Measurements from ENCODE around the gene PNPLA5. TPM values are rescaled to one million over a fixed set of nuclear protein-coding genes. Genes with fewer than 3 reads are reported as not detected.

Gene PNPLA5
- total RNA-seq, 1 experiment from 2014 or later: 5.3 TPM

GRCh38 chr22:43897751-43898261 is 6.0 kb upstream of the PNPLA5 start (continued):
- TF ChIP-seq ARID4B (CRISPR knock-in tag; IDR thresholded peaks at IDR 0.05; ENCODE audit: borderline replicate concordance): no peak
- TF ChIP-seq, protein P1, sequence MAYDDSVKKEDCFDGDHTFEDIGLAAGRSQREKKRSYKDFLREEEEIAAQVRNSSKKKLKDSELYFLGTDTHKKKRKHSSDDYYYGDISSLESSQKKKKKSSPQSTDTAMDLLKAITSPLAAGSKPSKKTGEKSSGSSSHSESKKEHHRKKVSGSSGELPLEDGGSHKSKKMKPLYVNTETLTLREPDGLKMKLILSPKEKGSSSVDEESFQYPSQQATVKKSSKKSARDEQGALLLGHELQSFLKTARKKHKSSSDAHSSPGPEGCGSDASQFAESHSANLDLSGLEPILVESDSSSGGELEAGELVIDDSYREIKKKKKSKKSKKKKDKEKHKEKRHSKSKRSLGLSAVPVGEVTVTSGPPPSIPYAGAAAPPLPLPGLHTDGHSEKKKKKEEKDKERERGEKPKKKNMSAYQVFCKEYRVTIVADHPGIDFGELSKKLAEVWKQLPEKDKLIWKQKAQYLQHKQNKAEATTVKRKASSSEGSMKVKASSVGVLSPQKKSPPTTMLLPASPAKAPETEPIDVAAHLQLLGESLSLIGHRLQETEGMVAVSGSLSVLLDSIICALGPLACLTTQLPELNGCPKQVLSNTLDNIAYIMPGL (CRISPR knock-in tag; IDR thresholded peaks at IDR 0.05): no peak
- TF ChIP-seq, protein P2, sequence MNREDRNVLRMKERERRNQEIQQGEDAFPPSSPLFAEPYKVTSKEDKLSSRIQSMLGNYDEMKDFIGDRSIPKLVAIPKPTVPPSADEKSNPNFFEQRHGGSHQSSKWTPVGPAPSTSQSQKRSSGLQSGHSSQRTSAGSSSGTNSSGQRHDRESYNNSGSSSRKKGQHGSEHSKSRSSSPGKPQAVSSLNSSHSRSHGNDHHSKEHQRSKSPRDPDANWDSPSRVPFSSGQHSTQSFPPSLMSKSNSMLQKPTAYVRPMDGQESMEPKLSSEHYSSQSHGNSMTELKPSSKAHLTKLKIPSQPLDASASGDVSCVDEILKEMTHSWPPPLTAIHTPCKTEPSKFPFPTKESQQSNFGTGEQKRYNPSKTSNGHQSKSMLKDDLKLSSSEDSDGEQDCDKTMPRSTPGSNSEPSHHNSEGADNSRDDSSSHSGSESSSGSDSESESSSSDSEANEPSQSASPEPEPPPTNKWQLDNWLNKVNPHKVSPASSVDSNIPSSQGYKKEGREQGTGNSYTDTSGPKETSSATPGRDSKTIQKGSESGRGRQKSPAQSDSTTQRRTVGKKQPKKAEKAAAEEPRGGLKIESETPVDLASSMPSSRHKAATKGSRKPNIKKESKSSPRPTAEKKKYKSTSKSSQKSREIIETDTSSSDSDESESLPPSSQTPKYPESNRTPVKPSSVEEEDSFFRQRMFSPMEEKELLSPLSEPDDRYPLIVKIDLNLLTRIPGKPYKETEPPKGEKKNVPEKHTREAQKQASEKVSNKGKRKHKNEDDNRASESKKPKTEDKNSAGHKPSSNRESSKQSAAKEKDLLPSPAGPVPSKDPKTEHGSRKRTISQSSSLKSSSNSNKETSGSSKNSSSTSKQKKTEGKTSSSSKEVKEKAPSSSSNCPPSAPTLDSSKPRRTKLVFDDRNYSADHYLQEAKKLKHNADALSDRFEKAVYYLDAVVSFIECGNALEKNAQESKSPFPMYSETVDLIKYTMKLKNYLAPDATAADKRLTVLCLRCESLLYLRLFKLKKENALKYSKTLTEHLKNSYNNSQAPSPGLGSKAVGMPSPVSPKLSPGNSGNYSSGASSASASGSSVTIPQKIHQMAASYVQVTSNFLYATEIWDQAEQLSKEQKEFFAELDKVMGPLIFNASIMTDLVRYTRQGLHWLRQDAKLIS (CRISPR knock-in tag; IDR thresholded peaks at IDR 0.05; ENCODE audit: borderline replicate concordance): no peak
- TF ChIP-seq ZSCAN18 (CRISPR knock-in tag; IDR thresholded peaks at IDR 0.05): no peak

GRCh38 chr22:43895986-43896645 is 4.3 kb upstream of the PNPLA5 start:
- 0 out of 2 replicates have a peak, but pooled peaks have one; percentile 33 for TF ChIP-seq USF2 (CRISPR knock-in tag; IDR thresholded peaks at IDR 0.05)
- peak; percentile 98 for TF ChIP-seq ZNF121 (CRISPR knock-in tag; IDR thresholded peaks at IDR 0.05)
- TF ChIP-seq E2F4 (CRISPR knock-in tag; IDR thresholded peaks at IDR 0.05; ENCODE audit: borderline replicate concordance, low read depth): no peak
- ChIA-PET POLR2A (no interaction called here), CTCF (interaction anchor here (0.7 to 14.0 kb wide), 3 partner anchors 13 to 96 kb away, joined by 4 to 162 read pairs (median 5); no protein-coding TSS in a partner anchor)
- DNase-seq (ENCODE audit: low spot score): peak; percentile 35
- Mint-ChIP-seq H3K9me3 (no peaks in the 10 kb centered on the region), H3K27me3 (ENCODE audit: low read depth) (peaks cover 3% of the 10 kb centered on the region), H3K4me1 (no peaks in the 10 kb centered on the region), H3K36me3 (no peaks in the 10 kb centered on the region), H3K4me3 (no peak overlapping the region), H3K27ac (no peak overlapping the region)
- ATAC-seq: peak; percentile 26
